Duodenal mucosa (tissue), 2 donors: ENCODE measurements around the gene TNNT3.

Experiments used
- H3K27ac ChIP-seq: one replicate; pipeline ENCODE4 v1.7.0; 2013; ENCODE audit warnings: low read depth, low read length
- H3K27me3 ChIP-seq, 2 donors: one replicate each; pipeline ENCODE4 v1.7.0; 2013; ENCODE audit warnings: low read length in 2 of 2, control low read depth in 1 of 2; ENCODE audit not compliant: insufficient read depth in 2 of 2, control insufficient read depth in 1 of 2
- H3K36me3 ChIP-seq, 2 donors: one replicate each; pipeline ENCODE4 v1.7.0; 2013; ENCODE audit warnings: low read length in 2 of 2, control low read depth in 1 of 2; ENCODE audit not compliant: insufficient read depth in 2 of 2, control insufficient read depth in 1 of 2
- H3K4me1 ChIP-seq, 2 donors: one replicate each; pipeline ENCODE4 v1.7.0; 2013; ENCODE audit warnings: low read length in 2 of 2, control low read depth in 1 of 2; ENCODE audit not compliant: insufficient read depth in 2 of 2, control insufficient read depth in 1 of 2
- H3K4me3 ChIP-seq, 2 donors: one replicate each; pipeline ENCODE4 v1.7.0; 2013; ENCODE audit warnings: low read length in 2 of 2, low read depth in 1 of 2
- H3K9ac ChIP-seq, 2 donors: one replicate each; pipeline ENCODE4 v1.7.0; 2013; ENCODE audit warnings: low read length in 2 of 2, low read depth in 1 of 2
- H3K9me3 ChIP-seq, 2 donors: one replicate each; pipeline ENCODE4 v1.7.0; 2013; ENCODE audit warnings: low read length in 2 of 2, control low read depth in 1 of 2; ENCODE audit not compliant: control insufficient read depth in 1 of 2

The TNNT3 gene

DNA sequence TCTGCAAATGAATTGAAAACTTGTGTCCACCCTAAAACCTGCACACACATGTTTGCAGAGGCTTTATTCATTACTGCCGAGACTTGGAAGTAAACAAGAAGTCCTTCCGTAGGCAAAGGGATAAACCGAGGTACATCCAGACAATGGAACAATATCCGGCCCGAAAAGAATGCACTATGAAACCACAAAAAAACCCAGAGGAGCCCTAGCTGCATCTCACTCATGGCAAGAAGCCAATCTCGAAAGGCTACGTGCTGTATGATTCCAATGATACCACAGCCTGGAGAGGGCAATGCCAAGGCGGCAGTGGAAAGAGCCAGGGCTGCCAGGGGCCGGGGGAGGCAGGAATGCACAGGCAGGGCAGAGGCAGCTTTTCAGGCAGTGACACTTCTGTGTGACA lies 24.5 kb downstream of the TNNT3 start:
- no peak overlapping the region for H3K4me3 ChIP-seq
- H3K9me3 ChIP-seq = no peaks in the 10 kb centered on the region
- H3K4me1 ChIP-seq = no peaks in the 10 kb centered on the region
- no peaks in the 10 kb centered on the region for H3K27me3 ChIP-seq
- no peak overlapping the region for H3K9ac ChIP-seq
- H3K36me3 ChIP-seq = no peaks in the 10 kb centered on the region
- H3K27ac ChIP-seq = no peak overlapping the region

GRCh38 chr11:1946812-1947484 lies 27.4 kb downstream of the TNNT3 start, which contains the start of gene MRPL23:
Gene MRPL23, plus strand, starts transcription at chr11:1947332. Its CDS starts 31 bp downstream, at chr11:1947363.
- no peaks in the 10 kb centered on the region for H3K4me1 ChIP-seq
- H3K36me3 ChIP-seq = no peaks in the 10 kb centered on the region
- H3K9me3 ChIP-seq = no peaks in the 10 kb centered on the region
- H3K27ac ChIP-seq = no peak within 1 kb of the TSS
- H3K27me3 ChIP-seq = no peaks in the 10 kb centered on the region
- no peak within 1 kb of the TSS for H3K4me3 ChIP-seq
- H3K9ac ChIP-seq = no peak within 1 kb of the TSS

DNA sequence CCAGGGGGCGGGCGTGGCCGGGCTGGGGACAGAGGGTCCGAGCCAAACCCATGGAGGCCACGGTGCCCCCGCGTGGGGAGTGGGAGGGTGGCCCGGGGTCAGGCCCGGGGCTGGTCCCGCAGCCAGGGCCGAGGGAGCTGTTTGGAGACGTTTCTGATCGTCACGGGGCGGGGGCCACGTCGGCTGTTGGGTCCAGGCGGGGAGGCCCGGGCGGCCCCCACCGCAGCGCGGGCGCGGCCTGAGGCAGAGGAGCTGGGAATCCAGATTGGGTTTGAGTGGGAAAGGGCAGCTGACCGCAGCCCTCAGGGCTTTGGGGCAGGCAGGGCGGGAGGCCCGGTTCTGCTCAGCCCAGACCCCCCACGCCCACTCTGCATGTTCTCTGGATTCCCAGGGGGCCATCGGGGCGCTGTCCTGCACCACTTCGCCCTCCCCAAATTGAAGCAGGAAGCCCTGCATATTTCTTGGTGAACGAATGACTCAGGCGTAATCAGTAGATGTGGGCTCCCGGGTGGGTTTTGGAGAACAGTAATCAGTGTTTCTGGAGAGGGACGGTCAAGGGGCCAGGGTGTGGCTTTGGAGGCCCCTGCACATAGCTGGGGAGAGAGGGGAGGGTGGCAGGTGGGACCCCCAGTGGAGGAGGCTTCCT lies 28.2 kb downstream of the TNNT3 start:
- H3K9ac ChIP-seq = no peak overlapping the region
- no peaks in the 10 kb centered on the region for H3K36me3 ChIP-seq
- H3K4me1 ChIP-seq = no peaks in the 10 kb centered on the region
- no peaks in the 10 kb centered on the region for H3K27me3 ChIP-seq
- no peak overlapping the region for H3K27ac ChIP-seq
- no peak overlapping the region for H3K4me3 ChIP-seq
- no peaks in the 10 kb centered on the region for H3K9me3 ChIP-seq

DNA sequence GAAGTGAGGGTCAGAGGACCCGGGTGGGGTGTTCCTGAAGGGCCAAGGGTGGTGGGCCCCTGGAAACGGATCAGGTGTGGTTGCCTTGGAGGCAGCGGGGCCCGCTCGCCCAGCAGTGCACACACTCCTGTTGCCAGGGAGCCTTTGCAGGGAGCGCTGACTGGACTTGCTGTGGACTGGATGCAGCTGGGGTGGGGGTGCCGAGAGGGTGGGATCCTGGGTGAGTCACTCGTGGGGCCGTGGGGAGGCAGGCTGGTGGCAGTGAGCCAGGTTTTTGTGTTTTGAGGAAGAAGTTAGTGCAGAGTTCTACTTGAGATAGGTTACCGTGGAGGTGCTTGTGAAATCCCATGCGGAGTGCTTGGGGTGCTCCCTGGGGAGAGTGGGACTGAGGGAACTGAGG lies 28.9 kb downstream of the TNNT3 start:
- H3K4me1 ChIP-seq = no peaks in the 10 kb centered on the region
- no peaks in the 10 kb centered on the region for H3K36me3 ChIP-seq
- H3K4me3 ChIP-seq = no peak overlapping the region
- no peaks in the 10 kb centered on the region for H3K9me3 ChIP-seq
- H3K27ac ChIP-seq = no peak overlapping the region
- H3K9ac ChIP-seq = no peak overlapping the region
- H3K27me3 ChIP-seq = no peaks in the 10 kb centered on the region

GRCh38 chr11:1949302-1949701 lies 29.8 kb downstream of the TNNT3 start:
- Histone ChIP-seq H3K9me3 (no peaks in the 10 kb centered on the region), H3K4me3 (no peak overlapping the region), H3K4me1 (no peaks in the 10 kb centered on the region), H3K27me3 (no peaks in the 10 kb centered on the region), H3K36me3 (no peaks in the 10 kb centered on the region), H3K27ac (no peak overlapping the region), H3K9ac (no peak overlapping the region)

- H3K4me3 ChIP-seq = no peak overlapping the region
- no peak overlapping the region for H3K9ac ChIP-seq
- H3K4me1 ChIP-seq = no peaks in the 10 kb centered on the region
- no peaks in the 10 kb centered on the region for H3K27me3 ChIP-seq
- no peak overlapping the region for H3K27ac ChIP-seq
- no peaks in the 10 kb centered on the region for H3K36me3 ChIP-seq
- H3K9me3 ChIP-seq = no peaks in the 10 kb centered on the region
Measured at GRCh38 chr11:1949922-1950321, 30.4 kb downstream of the TNNT3 start.

- Histone ChIP-seq H3K27me3 (no peaks in the 10 kb centered on the region), H3K27ac (no peak overlapping the region), H3K9me3 (no peaks in the 10 kb centered on the region), H3K9ac (no peak overlapping the region), H3K4me3 (no peak overlapping the region), H3K4me1 (no peaks in the 10 kb centered on the region), H3K36me3 (no peaks in the 10 kb centered on the region)
Measured at GRCh38 chr11:1952806-1953482, 33.4 kb downstream of the TNNT3 start.

DNA sequence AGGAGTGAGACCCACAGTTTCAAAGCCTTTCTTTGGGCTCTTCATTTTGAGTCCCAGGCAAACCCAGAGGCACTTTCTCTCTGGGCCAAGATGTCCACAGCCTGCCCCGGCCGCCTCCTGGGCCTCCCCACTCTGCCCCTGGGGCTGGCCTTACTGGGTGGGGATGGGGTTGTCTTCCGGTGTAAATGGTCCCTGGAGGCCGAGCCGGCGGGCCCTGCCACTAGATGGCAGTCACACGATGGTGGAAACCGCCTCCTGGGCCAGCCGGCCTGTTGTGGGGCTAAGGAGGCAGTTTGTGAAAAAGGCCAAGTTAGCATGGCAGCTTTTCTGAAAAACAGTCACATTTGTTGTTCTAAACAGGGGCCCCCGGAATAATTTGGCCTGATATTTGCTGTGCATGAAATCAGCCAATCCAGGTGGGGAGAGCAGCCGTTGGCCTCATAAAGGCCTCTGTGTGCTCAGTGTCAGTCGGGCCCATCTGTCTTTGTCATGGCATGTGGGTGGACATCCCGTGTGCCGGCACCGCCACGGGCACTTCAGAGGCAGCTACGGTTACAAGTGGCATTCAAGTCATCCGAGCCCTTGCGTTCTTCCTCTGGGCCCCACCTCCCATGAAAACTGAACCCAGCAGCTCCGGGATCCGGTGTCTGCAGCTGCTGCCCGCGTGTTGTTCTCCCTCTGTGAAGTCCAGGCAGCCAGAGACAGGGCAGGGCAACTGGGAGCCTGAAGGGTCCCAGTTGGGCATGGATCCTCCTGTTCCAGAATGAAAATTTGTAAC lies 34.2 kb downstream of the TNNT3 start:
- no peaks in the 10 kb centered on the region for H3K9me3 ChIP-seq
- no peak overlapping the region for H3K4me3 ChIP-seq
- H3K36me3 ChIP-seq = no peaks in the 10 kb centered on the region
- H3K9ac ChIP-seq = no peak overlapping the region
- no peaks in the 10 kb centered on the region for H3K4me1 ChIP-seq
- no peak overlapping the region for H3K27ac ChIP-seq
- no peaks in the 10 kb centered on the region for H3K27me3 ChIP-seq

DNA sequence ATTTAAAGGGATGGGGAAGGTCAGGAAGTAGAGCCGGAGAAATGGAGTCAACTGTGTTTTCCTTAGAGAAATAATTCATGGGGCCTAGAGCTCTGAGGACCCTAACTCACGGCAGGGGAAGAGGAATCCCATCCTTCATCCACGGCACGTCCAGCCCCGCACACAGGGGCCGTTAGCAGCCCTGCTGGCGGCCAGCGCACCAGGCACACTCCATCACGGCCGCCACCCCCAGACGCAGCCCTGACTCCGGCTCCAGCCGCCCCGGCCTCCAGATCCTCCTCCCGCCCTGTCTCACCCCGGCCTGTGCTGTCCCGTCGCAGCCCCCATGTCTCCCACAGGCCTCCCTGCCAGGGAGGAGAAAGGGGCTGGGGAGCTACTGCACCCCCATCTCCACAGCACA lies 38.9 kb downstream of the TNNT3 start:
- Histone ChIP-seq H3K27me3 (no peaks in the 10 kb centered on the region), H3K9me3 (no peaks in the 10 kb centered on the region), H3K36me3 (no peaks in the 10 kb centered on the region), H3K4me1 (no peaks in the 10 kb centered on the region), H3K27ac (no peak overlapping the region), H3K9ac (no peak overlapping the region), H3K4me3 (no peak overlapping the region)

DNA sequence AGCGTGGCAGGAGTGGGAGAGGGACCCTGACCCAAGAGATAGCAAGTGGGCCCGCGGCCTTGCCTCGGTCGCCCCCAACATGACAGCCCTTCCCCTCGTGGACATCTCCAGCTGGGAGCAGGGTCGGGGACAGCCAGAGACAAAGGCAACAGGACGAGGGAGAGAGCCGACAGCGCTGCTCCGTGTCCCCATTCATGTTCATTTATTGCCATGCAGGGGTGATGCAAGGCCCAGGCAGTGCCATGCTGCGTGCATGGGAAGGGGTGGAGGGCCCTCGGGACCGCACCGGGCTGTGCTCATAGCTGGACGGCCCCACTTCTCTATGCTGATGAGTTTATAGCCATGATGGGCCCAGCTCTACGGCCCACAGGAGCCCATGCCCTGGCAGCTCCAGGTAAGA lies 40.3 kb downstream of the TNNT3 start:
- H3K27me3 ChIP-seq = no peaks in the 10 kb centered on the region
- no peak overlapping the region for H3K4me3 ChIP-seq
- no peaks in the 10 kb centered on the region for H3K4me1 ChIP-seq
- H3K9me3 ChIP-seq = no peaks in the 10 kb centered on the region
- no peak overlapping the region for H3K9ac ChIP-seq
- no peak overlapping the region for H3K27ac ChIP-seq
- H3K36me3 ChIP-seq = no peaks in the 10 kb centered on the region
